WTC11 (cell line): Measurements from ENCODE around the gene TEC. TPM values are rescaled to one million over a fixed set of nuclear protein-coding genes. Genes with fewer than 3 reads are reported as not detected.

Experiments used
- ATAC-seq: fragments of 200-7000 bp; cut with Tn5 transposase; 2 replicates; pipeline ENCODE4 v1.10.0; 2021; ENCODE audit warnings: mild to moderate bottlenecking, moderate library complexity
- CTCF ChIA-PET: fragments of 300-600 bp; sonication (Branson Sonifier 250); formaldehyde crosslinking; loops from one replicate; lab custom pipeline; 2021; ENCODE audit warnings: antibody characterized with exemption; lab: Charles Lee
- POLR2A ChIA-PET: fragments of 350-600 bp; sonication (Branson Sonifier 250); formaldehyde crosslinking; loops from one replicate; lab custom pipeline; 2021; ENCODE audit warnings: antibody characterized with exemption; lab: Charles Lee
- DNase-seq: peaks from one replicate; pipeline ENCODE4 v3.0.0; 2021; ENCODE audit warnings: low spot score
- H3K27ac Mint-ChIP-seq: 2 replicates; pipeline ENCODE4 v1.8.0; 2021; ENCODE audit warnings: mixed read lengths
- H3K27me3 Mint-ChIP-seq: 2 replicates; pipeline ENCODE4 v1.8.0; 2021; ENCODE audit warnings: low read depth, mild to moderate bottlenecking, moderate library complexity, mixed read lengths
- H3K36me3 Mint-ChIP-seq: 2 replicates; pipeline ENCODE4 v1.8.0; 2021; ENCODE audit warnings: mixed read lengths
- H3K4me1 Mint-ChIP-seq: 2 replicates; pipeline ENCODE4 v1.8.0; 2022; ENCODE audit warnings: mixed read lengths
- H3K4me3 Mint-ChIP-seq: 2 replicates; pipeline ENCODE4 v1.8.0; 2021; ENCODE audit warnings: mild to moderate bottlenecking, moderate library complexity, mixed read lengths
- H3K9me3 Mint-ChIP-seq: 2 replicates; pipeline ENCODE4 v1.8.0; 2021; ENCODE audit warnings: mixed read lengths
- AFF4 ChIP-seq: sonication (generic); formaldehyde crosslinking; IDR thresholded peaks from 2 replicates; pipeline ENCODE4 v1.8.1; 2023; ENCODE audit warnings: mild to moderate bottlenecking, missing genetic modification reagents, borderline replicate concordance
- ATF1 ChIP-seq: sonication (generic); formaldehyde crosslinking; IDR thresholded peaks from 2 replicates; pipeline ENCODE4 v1.8.1; 2023; ENCODE audit warnings: mild to moderate bottlenecking, moderate library complexity, missing genetic modification reagents
- ATF6 ChIP-seq: sonication (generic); formaldehyde crosslinking; IDR thresholded peaks from 2 replicates; pipeline ENCODE4 v1.8.1; 2023; ENCODE audit warnings: mild to moderate bottlenecking, missing genetic modification reagents
- CBFB ChIP-seq: sonication (generic); formaldehyde crosslinking; IDR thresholded peaks from 2 replicates; pipeline ENCODE4 v1.8.1; 2022; ENCODE audit warnings: mild to moderate bottlenecking, low read depth, missing genetic modification reagents
- CDX4 ChIP-seq: fragments of 250-450 bp; sonication (Bioruptor Pico); IDR thresholded peaks from 2 replicates; pipeline ENCODE4 v1.9.0; 2021; ENCODE audit warnings: moderate library complexity, mild to moderate bottlenecking, inconsistent platforms, borderline replicate concordance
- ELF4 ChIP-seq: sonication (generic); formaldehyde crosslinking; IDR thresholded peaks from 2 replicates; pipeline ENCODE4 v1.8.1; 2022; ENCODE audit warnings: low read depth, mild to moderate bottlenecking, moderate library complexity, missing genetic modification reagents
- ESRRA ChIP-seq: sonication (generic); formaldehyde crosslinking; IDR thresholded peaks from 2 replicates; pipeline ENCODE4 v1.8.1; 2022; ENCODE audit warnings: mild to moderate bottlenecking, missing genetic modification reagents, borderline replicate concordance
- FOXP1 ChIP-seq: sonication (generic); formaldehyde crosslinking; IDR thresholded peaks from 2 replicates; pipeline ENCODE4 v1.8.0; 2022; ENCODE audit warnings: missing genetic modification reagents, mild to moderate bottlenecking, moderate library complexity, borderline replicate concordance
- HMGA2 ChIP-seq: fragments of 250-450 bp; sonication (Bioruptor Pico); IDR thresholded peaks from 2 replicates; pipeline ENCODE4 v1.4.0; 2021; ENCODE audit warnings: mild to moderate bottlenecking, moderate library complexity
- MYBL2 ChIP-seq: sonication (generic); formaldehyde crosslinking; IDR thresholded peaks from 2 replicates; pipeline ENCODE4 v1.8.1; 2023; ENCODE audit warnings: mild to moderate bottlenecking, moderate library complexity, missing genetic modification reagents
- PREB ChIP-seq: sonication (generic); formaldehyde crosslinking; IDR thresholded peaks from 2 replicates; pipeline ENCODE4 v1.8.1; 2022; ENCODE audit warnings: mild to moderate bottlenecking, missing genetic modification reagents, moderate library complexity, borderline replicate concordance
- PRRX2 ChIP-seq: fragments of 250-450 bp; sonication (Bioruptor Pico); IDR thresholded peaks from 2 replicates; pipeline ENCODE4 v1.8.0; 2021; ENCODE audit warnings: mild to moderate bottlenecking
- SP1 ChIP-seq: sonication (generic); formaldehyde crosslinking; conservative IDR thresholded peaks from 2 replicates; pipeline ENCODE4 v1.8.1; 2022; ENCODE audit warnings: missing genetic modification reagents
- STAT6 ChIP-seq: sonication (generic); formaldehyde crosslinking; conservative IDR thresholded peaks from 2 replicates; pipeline ENCODE4 v1.8.1; 2023; ENCODE audit warnings: mild to moderate bottlenecking, low read depth, missing genetic modification reagents, moderate library complexity
- TP53 ChIP-seq: sonication (generic); formaldehyde crosslinking; IDR thresholded peaks from 2 replicates; pipeline ENCODE4 v1.8.1; 2023; ENCODE audit warnings: mild to moderate bottlenecking, missing genetic modification reagents
- ZBTB21 ChIP-seq: sonication (generic); formaldehyde crosslinking; IDR thresholded peaks from 2 replicates; pipeline ENCODE4 v1.8.1; 2023; ENCODE audit warnings: mild to moderate bottlenecking, missing genetic modification reagents, borderline replicate concordance
- ZMAT4 ChIP-seq: fragments of 250-450 bp; sonication (Bioruptor Pico); IDR thresholded peaks from 2 replicates; pipeline ENCODE4 v1.9.0; 2021; ENCODE audit warnings: mild to moderate bottlenecking
- ZNF219 ChIP-seq: sonication (generic); formaldehyde crosslinking; IDR thresholded peaks from 2 replicates; pipeline ENCODE4 v1.8.0; 2023; ENCODE audit warnings: missing genetic modification reagents, mild to moderate bottlenecking, borderline replicate concordance
- ZNF317 ChIP-seq: sonication (generic); formaldehyde crosslinking; IDR thresholded peaks from 2 replicates; pipeline ENCODE4 v1.8.1; 2023; ENCODE audit warnings: low read depth, mild to moderate bottlenecking, moderate library complexity, missing genetic modification reagents, borderline replicate concordance
- total RNA-seq: library from RNA; stranded (reverse); gene quantifications from 3 replicates; pipeline ENCODE4 v1.2.3, GENCODE V29; 2021

Gene TEC
- total RNA-seq, 1 experiment from 2014 or later: 8.8 TPM

GRCh38 chr4:48237996-48238645 lies 31.5 kb downstream of the TEC start (continued):
- TF ChIP-seq ATF6 (CRISPR knock-in tag) (no peak), PREB (CRISPR knock-in tag) (no peak), ZNF317 (CRISPR knock-in tag) (no peak), ZNF219 (CRISPR knock-in tag) (no peak)

GRCh38 chr4:48235050-48235449 lies 34.6 kb downstream of the TEC start:
- Mint-ChIP-seq H3K4me1 (peaks cover 25% of the 10 kb centered on the region), H3K36me3 (no peaks in the 10 kb centered on the region), H3K27me3 (no peaks in the 10 kb centered on the region), H3K27ac (no peak overlapping the region; the same call in 1 of the 2 replicates), H3K9me3 (no peaks in the 10 kb centered on the region), H3K4me3 (no peak overlapping the region)
- CTCF ChIA-PET: interaction anchor here (1.3 kb wide), 1 partner anchor 20 kb away, joined by 3 read pairs; no protein-coding TSS in a partner anchor
- TF ChIP-seq STAT6 (CRISPR knock-in tag): no peak
- no peak for TF ChIP-seq HMGA2 (CRISPR knock-in tag)
- TF ChIP-seq CBFB (CRISPR knock-in tag): no peak
- no peak for TF ChIP-seq CDX4 (CRISPR knock-in tag)
- no peak for TF ChIP-seq MYBL2 (CRISPR knock-in tag)
- TF ChIP-seq SP1 (CRISPR knock-in tag): no peak
- TF ChIP-seq AFF4: no peak
- POLR2A ChIA-PET: no interaction called here
- DNase-seq (no peak), ATAC-seq (no peak)

- ATAC-seq (no peak), DNase-seq (no peak)
- no peak overlapping the region for H3K27ac Mint-ChIP-seq
- ChIA-PET POLR2A (no interaction called here), CTCF (interaction anchor here (1.3 kb wide), 1 partner anchor 20 kb away, joined by 3 read pairs; no protein-coding TSS in a partner anchor)
- H3K36me3 Mint-ChIP-seq: no peaks in the 10 kb centered on the region
- no peak overlapping the region for H3K4me3 Mint-ChIP-seq
- no peak for TF ChIP-seq ZBTB21 (CRISPR knock-in tag)
- no peak for TF ChIP-seq ZNF317 (CRISPR knock-in tag)
- no peak for TF ChIP-seq ZMAT4 (CRISPR knock-in tag)
- no peak for TF ChIP-seq ATF6 (CRISPR knock-in tag)
- TF ChIP-seq PRRX2: no peak
- TF ChIP-seq ELF4: no peak
- no peak for TF ChIP-seq ESRRA (CRISPR knock-in tag)
- TF ChIP-seq ATF1 (CRISPR knock-in tag): no peak
- no peak for TF ChIP-seq TP53 (CRISPR knock-in tag)
- TF ChIP-seq FOXP1 (CRISPR knock-in tag): no peak
- H3K27me3 Mint-ChIP-seq: no peaks in the 10 kb centered on the region
- H3K9me3 Mint-ChIP-seq: no peaks in the 10 kb centered on the region
- H3K4me1 Mint-ChIP-seq: peaks cover 25% of the 10 kb centered on the region
These were observed 35.1 kb downstream of the TEC start for GRCh38 chr4:48234575-48234974.
